PC-3 (cell line): Measurements from ENCODE around the gene STAT5B. TPM values are rescaled to one million over a fixed set of nuclear protein-coding genes. Genes with fewer than 3 reads are reported as not detected.

Experiments
- ATAC-seq: fragments of 200-7000 bp; cut with Tn5 transposase; 2 replicates; pipeline ENCODE4 v1.9.1; 2020; ENCODE audit warnings: mild to moderate bottlenecking, moderate library complexity
- BruUV-seq: library from RNA; stranded (reverse); fragments of 400-500 nt; replicated peaks from 2 replicates; lab custom pipeline; 2021; lab: Mats Ljungman, UMichigan
- CTCF ChIA-PET: fragments of 300-600 bp; sonication (Branson Sonifier 250); formaldehyde crosslinking; loops from one replicate; lab custom pipeline; 2022; ENCODE audit warnings: antibody characterized with exemption; lab: Charles Lee
- POLR2A ChIA-PET: fragments of 300-600 bp; sonication (Branson Sonifier 250); formaldehyde crosslinking; loops from one replicate; lab custom pipeline; 2022; ENCODE audit warnings: antibody characterized with exemption; ENCODE audit not compliant: unreplicated experiment; lab: Charles Lee
- DNase-seq: peaks from one replicate; pipeline ENCODE4 v3.0.0-alpha.2; 2015
- H2AFZ ChIP-seq: fragments of 300-600 bp; sonication (generic); 2 replicates; pipeline ENCODE4 v1.6.0; 2016; ENCODE audit warnings: antibody characterized with exemption, low read length
- H3F3A ChIP-seq: fragments of 300-600 bp; sonication (generic); one replicate; pipeline ENCODE4 v1.6.0; 2017; ENCODE audit warnings: antibody characterized with exemption, low read length, control low read depth, mild to moderate bottlenecking; ENCODE audit not compliant: unreplicated experiment
- H3K27ac ChIP-seq: fragments of 300-600 bp; sonication (generic); 2 replicates; pipeline ENCODE4 v1.5.1; 2016; ENCODE audit warnings: mild to moderate bottlenecking, low read length
- H3K27me3 ChIP-seq: fragments of 300-600 bp; sonication (generic); 2 replicates; pipeline ENCODE4 v1.6.1; 2016; ENCODE audit warnings: low read length, mixed read lengths
- H3K36me3 ChIP-seq: fragments of 300-600 bp; sonication (generic); 2 replicates; pipeline ENCODE4 v1.6.1; 2016; ENCODE audit warnings: low read depth, mixed run types, low read length, mixed read lengths
- H3K4me1 ChIP-seq: fragments of 300-600 bp; sonication (generic); 2 replicates; pipeline ENCODE4 v1.5.1; 2016; ENCODE audit warnings: low read length; ENCODE audit not compliant: insufficient read depth
- H3K4me2 ChIP-seq: fragments of 300-600 bp; sonication (generic); 2 replicates; pipeline ENCODE4 v1.6.0; 2016; ENCODE audit warnings: low read length
- H3K4me3 ChIP-seq: fragments of 300-600 bp; sonication (generic); 2 replicates; pipeline ENCODE4 v1.5.1; 2016; ENCODE audit warnings: mild to moderate bottlenecking, low read length, mixed read lengths
- H3K79me2 ChIP-seq: fragments of 300-600 bp; sonication (generic); 2 replicates; pipeline ENCODE4 v1.6.1; 2017; ENCODE audit warnings: low read length, mixed read lengths
- H3K9ac ChIP-seq: fragments of 300-600 bp; sonication (generic); 2 replicates; pipeline ENCODE4 v1.6.0; 2016; ENCODE audit warnings: mild to moderate bottlenecking, low read length
- H3K9me2 ChIP-seq: fragments of 300-600 bp; sonication (generic); replicated peaks from 2 replicates; pipeline ENCODE4 v1.6.1; 2016; ENCODE audit warnings: mixed run types, low read length, mixed read lengths
- H3K9me3 ChIP-seq: fragments of 300-600 bp; sonication (generic); 2 replicates; pipeline ENCODE4 v1.6.1; 2016; ENCODE audit warnings: low read length, mixed read lengths
- H4K20me1 ChIP-seq: fragments of 300-600 bp; sonication (generic); 2 replicates; pipeline ENCODE4 v1.6.1; 2016; ENCODE audit warnings: low read length, mixed read lengths
- CTCF ChIP-seq: fragments of 300-600 bp; sonication (generic); conservative IDR thresholded peaks from 2 replicates; pipeline ENCODE4 v1.5.1; 2017; ENCODE audit warnings: antibody characterized with exemption, low read depth, mild to moderate bottlenecking, low read length
- EZH2 ChIP-seq: fragments of 300-600 bp; sonication (generic); IDR thresholded peaks from one replicate; pipeline ENCODE4 v1.6.1; 2017; ENCODE audit warnings: antibody characterized with exemption, mild to moderate bottlenecking, low read length; ENCODE audit not compliant: unreplicated experiment
- EZH2phosphoT487 ChIP-seq: fragments of 300-600 bp; sonication (generic); IDR thresholded peaks from 2 replicates; pipeline ENCODE4 v1.6.1; 2018; ENCODE audit warnings: mild to moderate bottlenecking, antibody characterized with exemption, low read length, borderline replicate concordance
- intact Hi-C: fragments of 100-400 bp; cut with micrococcal nuclease; formaldehyde crosslinking; loops from 2 replicates; pipeline ENCODE4 v1.9.0; 2023
- total RNA-seq: library from RNA; depleted of rRNA; stranded (reverse); fragments of >200 nt; gene quantifications from 2 replicates; pipeline ENCODE4 v1.2.3, GENCODE V29; 2014

STAT5B gene
- total RNA-seq, 1 experiment from 2014 or later: not detected

GRCh38 chr17:42178817-42179216, 97.4 kb downstream of the STAT5B start:
- Histone ChIP-seq H4K20me1 (no peaks in the 10 kb centered on the region), H3K36me3 (no peaks in the 10 kb centered on the region), H3K79me2 (no peaks in the 10 kb centered on the region), H2AFZ (no peak overlapping the region), H3K27ac (no peak overlapping the region), H3K4me3 (no peak overlapping the region), H3K9me2 (no peaks in the 10 kb centered on the region), H3K9me3 (no peaks in the 10 kb centered on the region), H3K4me1 (no peaks in the 10 kb centered on the region), H3K9ac (no peak overlapping the region), H3K27me3 (no peaks in the 10 kb centered on the region), H3F3A (no peaks in the 10 kb centered on the region), H3K4me2 (no peak overlapping the region)
- POLR2A ChIA-PET: no interaction called here
- ATAC-seq (no peak), DNase-seq (no peak)
- intact Hi-C loops: no loop called here
- CTCF ChIA-PET: no interaction called here
- no TSS peak for BruUV-seq
- TF ChIP-seq EZH2phosphoT487: no peak
- TF ChIP-seq CTCF: no peak
- no peak for TF ChIP-seq EZH2

- no peak overlapping the region for H3K4me3 ChIP-seq
- H3F3A ChIP-seq: no peaks in the 10 kb centered on the region
- no peaks in the 10 kb centered on the region for H3K9me3 ChIP-seq
- no peak overlapping the region for H2AFZ ChIP-seq
- H3K27ac ChIP-seq: no peak overlapping the region
- TF ChIP-seq EZH2phosphoT487: no peak
- TF ChIP-seq EZH2: no peak
- no peak for TF ChIP-seq CTCF
- no peaks in the 10 kb centered on the region for H3K4me1 ChIP-seq
- no peaks in the 10 kb centered on the region for H3K27me3 ChIP-seq
- ChIA-PET CTCF (no interaction called here), POLR2A (no interaction called here)
- H3K9me2 ChIP-seq: no peaks in the 10 kb centered on the region
- no peak overlapping the region for H3K4me2 ChIP-seq
- DNase-seq (no peak), ATAC-seq (no peak)
- H3K36me3 ChIP-seq: no peaks in the 10 kb centered on the region
- intact Hi-C loops: no loop called here
- no peak overlapping the region for H3K9ac ChIP-seq
- H3K79me2 ChIP-seq: no peaks in the 10 kb centered on the region
- no TSS peak for BruUV-seq
- H4K20me1 ChIP-seq: no peaks in the 10 kb centered on the region
Observed at GRCh38 chr17:42177684-42178083, 98.5 kb downstream of the STAT5B start.

GRCh38 chr17:42174126-42174783, 101.9 kb downstream of the STAT5B start:
- no peaks in the 10 kb centered on the region for H3K9me3 ChIP-seq
- ATAC-seq: no peak
- no peaks in the 10 kb centered on the region for H3F3A ChIP-seq
- no peak for DNase-seq
- TF ChIP-seq CTCF: no peak
- TF ChIP-seq EZH2phosphoT487: no peak
- TF ChIP-seq EZH2: no peak
- no peaks in the 10 kb centered on the region for H3K4me1 ChIP-seq
- H2AFZ ChIP-seq: no peak overlapping the region
- BruUV-seq: no TSS peak
- no peaks in the 10 kb centered on the region for H3K9me2 ChIP-seq
- POLR2A ChIA-PET: no interaction called here
- no peak overlapping the region for H3K4me3 ChIP-seq
- H3K4me2 ChIP-seq: no peak overlapping the region
- H3K27me3 ChIP-seq: no peaks in the 10 kb centered on the region
- no peaks in the 10 kb centered on the region for H3K36me3 ChIP-seq
- H3K9ac ChIP-seq: no peak overlapping the region
- intact Hi-C loops: no loop called here
- no peaks in the 10 kb centered on the region for H3K79me2 ChIP-seq
- no peaks in the 10 kb centered on the region for H4K20me1 ChIP-seq
- no peak overlapping the region for H3K27ac ChIP-seq
- CTCF ChIA-PET: no interaction called here
